OCI-LY1 (cell line): ENCODE data around the gene TOP3B.

Experiments used
- CTCF ChIP-seq: fragments of 200-600 bp; sonication (generic), shearing (Covaris generic); IDR thresholded peaks from 2 replicates; pipeline ENCODE4 v1.5.1; 2017; ENCODE audit warnings: mild to moderate bottlenecking, antibody characterized with exemption, low read length, moderate library complexity, mixed read lengths
- EZH2 ChIP-seq: fragments of 200-600 bp; sonication (generic), shearing (Covaris generic); IDR thresholded peaks from 2 replicates; pipeline ENCODE4 v1.8.0; 2017; ENCODE audit warnings: borderline replicate concordance, mixed run types, mild to moderate bottlenecking, antibody characterized with exemption, low read length, moderate library complexity, mixed read lengths

- TF ChIP-seq CTCF (no peak), EZH2 (no peak)
Observed at GRCh38 chr22:22020425-22020852, 37.9 kb upstream of the TOP3B start.
